GM19025 (cell line): ENCODE data around the gene BCAS3.
"Not testable (repeated sequence)": the region's sequence is repeated elsewhere in the genome, so short reads cannot be mapped to it uniquely, and the experiment has no call there.

Experiments
- ATAC-seq: cut with Tn5 transposase; IDR thresholded peaks from one replicate; pipeline ENCODE4 v1.9.1; 2021; ENCODE audit warnings: mild to moderate bottlenecking, low read depth, moderate library complexity; ENCODE audit not compliant: unreplicated experiment

Gene BCAS3

DNA sequence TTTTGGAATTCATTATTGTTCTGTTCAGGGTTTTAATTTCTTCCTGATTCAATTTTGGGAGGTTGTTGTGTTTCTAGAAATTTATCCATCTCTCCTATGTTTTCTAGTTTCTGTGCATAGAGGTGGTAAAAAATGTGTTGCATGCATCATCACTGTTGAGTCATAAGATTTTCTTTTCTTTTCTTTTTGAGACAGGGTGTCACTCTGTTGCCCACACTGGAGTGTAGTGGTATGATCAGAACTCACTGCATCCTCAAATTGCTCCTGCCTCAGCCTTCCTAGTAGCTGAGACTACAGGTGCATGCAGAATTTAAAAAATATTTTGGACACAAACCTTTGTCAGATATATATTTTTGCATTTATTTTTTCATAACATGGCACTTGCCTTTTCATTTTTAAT, 184.8 kb downstream of the BCAS3 start:
- ATAC-seq: no peak

DNA sequence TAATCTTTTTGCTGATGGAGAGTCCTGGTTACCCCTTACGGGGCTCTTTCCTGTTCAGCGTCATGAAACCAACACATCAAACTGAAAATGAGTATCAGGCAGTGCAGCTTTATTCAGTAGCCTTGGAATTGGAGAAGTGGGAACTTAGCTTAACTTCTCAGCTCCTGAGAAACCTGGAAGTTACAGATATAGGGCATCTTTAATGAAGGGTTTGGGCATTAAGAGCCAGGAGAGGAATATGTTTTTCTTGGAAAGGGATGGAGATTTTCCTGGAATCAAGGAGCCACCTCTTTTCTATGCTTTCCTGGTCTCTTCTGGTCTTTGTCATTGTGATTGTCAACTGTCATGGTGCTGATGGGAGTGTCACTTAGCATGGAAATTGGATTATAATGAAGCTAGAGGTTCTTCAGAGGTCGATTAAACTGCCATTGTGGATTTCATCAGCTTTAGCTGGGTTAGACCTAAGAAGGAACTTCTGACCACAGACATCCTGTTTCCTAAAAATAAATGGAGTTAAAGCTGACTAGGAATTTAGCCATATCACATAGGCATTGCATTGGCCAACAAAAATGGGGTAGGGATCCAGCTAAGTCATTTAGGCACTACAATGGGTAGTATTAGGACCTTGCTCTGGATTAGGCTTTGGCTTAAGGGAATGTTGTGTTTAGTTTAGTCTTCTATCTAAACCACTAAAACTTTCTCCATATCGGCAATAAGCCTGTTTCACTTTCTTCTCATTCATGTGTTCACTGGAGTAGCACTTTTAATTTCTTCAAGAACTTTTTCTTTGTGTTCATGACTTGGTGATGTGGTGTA, 186.4 kb downstream of the BCAS3 start:
- no peak for ATAC-seq

DNA sequence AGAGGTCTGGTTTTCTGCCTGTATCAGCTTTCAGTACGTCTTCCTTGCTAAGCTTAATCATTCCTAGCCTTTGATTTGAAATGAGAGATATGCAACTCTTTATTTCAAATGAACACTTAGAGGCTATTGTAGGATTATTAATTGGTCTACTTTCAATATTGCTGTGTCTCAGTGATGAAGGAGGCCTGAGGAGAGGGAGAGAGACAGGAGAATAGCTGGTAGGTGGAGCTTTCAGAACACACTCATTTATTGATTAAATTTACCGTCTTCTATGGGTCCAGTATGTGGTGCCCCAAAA, 187.0 kb downstream of the BCAS3 start:
- no peak for ATAC-seq

- no peak for ATAC-seq
Measured at GRCh38 chr17:60874772-60875171, 197.1 kb downstream of the BCAS3 start.

DNA sequence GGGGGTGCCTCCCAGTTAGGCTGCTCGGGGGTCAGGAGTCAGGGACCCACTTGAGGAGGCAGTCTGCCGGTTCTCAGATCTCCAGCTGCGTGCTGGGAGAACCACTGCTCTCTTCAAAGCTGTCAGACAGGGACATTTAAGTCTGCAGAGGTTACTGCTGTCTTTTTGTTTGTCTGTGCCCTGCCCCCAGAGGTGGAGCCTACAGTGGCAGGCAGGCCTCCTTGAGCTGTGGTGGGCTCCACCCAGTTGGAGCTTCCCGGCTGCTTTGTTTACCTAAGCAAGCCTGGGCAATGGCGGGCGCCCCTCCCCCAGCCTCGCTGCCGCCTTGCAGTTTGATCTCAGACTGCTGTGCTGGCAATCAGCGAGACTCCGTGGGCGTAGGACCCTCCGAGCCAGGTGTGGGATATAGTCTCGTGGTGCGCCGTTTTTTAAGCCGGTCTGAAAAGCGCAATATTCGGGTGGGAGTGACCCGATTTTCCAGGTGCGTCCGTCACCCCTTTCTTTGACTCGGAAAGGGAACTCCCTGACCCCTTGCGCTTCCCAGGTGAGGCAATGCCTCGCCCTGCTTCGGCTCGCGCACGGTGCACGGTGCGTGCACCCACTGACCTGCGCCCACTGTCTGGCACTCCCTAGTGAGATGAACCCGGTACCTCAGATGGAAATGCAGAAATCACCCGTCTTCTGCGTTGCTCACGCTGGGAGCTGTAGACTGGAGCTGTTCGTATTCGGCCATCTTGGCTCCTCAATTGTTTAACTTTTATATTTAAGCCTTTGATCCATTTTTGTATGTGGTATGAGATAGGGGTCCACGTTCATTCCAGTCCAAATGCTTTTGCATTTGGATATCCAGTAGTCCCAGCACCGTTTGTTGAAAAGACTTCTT, 209.3 kb downstream of the BCAS3 start:
- not testable (repeated sequence) for ATAC-seq

DNA sequence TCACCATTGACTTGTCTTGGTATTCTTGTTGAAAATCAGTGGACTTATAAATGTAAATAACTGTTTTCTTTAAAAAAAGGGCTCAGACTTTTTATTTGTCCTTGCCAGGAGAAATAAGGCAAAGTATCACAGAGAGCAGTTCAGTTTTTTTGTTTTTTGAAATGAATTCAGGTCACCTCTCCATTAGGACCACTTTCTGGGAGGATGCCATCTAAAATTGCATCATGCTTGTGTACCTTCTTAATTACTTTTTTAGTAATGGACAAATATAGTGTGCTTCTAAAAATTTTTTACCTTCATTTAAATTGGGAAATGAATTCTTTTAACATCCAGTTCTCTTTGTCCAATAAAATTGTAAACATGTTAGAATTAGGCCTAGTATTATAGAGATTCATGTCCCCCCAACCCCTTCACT, 210.0 kb downstream of the BCAS3 start:
- ATAC-seq: no peak

DNA sequence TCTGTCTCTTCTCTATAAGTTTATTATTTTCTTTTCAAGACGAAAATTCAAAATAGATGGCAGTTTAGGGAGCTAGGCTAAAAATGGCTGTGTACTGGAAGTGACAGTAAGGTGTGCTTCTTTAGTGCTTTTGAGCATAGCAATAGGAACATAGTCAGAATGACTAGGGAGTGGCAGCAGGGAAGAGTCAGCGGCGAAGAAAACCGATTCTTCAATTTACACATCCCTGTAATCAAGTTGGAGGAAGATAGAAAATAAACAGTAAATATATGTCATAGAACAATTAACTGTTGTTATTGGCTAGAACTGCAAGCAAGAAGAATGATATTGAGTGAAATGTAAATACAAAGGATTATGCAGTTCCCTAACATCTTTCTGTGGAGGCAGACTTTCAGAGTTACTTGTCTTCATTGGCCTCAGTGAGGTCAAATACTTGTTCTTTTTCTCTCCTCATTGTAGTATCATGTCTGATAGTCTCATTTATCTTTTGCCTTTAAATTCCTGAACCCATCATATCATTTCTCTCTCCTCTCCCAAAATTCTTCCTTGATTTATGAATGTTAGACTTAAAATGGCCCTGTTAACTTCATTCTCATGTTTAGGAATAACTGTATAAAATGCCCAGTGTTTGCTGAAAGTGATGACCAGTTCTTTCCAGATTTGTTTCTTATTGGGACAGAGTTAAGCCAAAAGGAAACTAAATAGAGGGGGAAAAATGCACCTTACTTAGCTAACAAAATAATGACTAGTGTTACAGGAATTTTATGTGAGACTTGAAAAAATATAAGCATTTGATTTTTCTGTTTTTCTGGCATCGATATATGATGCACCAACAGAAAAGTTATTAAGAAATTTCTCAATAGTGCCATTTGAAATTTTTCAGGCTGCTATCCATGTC, 211.4 kb downstream of the BCAS3 start:
- no peak for ATAC-seq

DNA sequence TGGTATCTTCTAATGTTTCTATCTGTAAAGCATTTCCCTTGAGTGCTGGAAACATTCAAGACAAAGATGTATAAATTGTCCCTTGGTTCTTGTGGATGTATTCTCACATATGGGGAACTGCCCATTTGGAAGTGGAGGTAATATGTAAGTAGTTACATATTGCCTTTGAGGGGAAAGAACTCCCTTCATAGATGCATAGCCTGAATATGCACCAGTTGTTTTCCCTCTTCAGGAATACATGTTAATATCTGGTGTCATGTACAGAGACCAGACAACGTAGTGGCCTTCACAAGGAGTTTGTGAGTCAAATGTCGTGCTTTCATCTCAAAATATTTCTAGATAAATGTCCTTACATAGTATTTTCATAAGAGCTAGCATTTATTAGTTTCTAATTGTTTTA, 213.5 kb downstream of the BCAS3 start:
- ATAC-seq: no peak

DNA sequence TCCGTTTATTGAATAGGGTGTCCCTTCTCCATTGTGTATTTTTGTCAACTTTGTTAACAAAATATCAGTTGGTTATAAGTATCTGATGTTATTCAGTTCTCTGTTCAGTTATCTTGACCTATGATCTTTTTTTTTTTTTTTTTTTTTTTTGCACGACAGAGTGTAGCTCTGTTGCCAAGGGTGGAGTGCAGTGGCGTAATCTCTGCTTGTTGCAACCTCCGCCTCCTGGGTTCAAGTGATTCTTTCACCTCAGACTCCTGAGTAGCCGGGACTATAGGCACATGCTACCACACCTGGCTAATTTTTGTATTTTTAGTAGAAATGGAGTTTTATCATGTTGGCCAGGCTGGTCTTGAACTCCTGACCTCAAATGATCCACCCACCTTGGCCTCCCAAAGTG, 215.8 kb downstream of the BCAS3 start:
- ATAC-seq: no peak

DNA sequence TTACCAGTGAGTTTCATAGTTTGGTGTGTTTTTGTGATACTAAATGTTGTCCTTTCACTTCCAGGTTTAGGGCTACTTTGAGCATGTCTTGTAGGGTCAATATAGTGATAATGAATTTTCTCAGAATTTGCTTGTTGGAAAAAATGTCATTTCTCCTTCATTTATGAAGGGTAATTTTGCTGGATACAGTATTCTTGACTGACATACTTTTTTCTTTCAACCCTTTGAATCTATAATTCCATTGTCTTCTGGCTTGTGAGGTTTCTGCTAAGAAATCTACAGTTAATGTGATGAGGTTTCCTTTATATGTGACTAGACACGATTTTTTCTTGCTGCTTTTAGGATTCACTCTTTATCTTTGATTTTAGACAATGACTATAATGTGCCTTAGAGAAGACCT, 219.3 kb downstream of the BCAS3 start:
- ATAC-seq: no peak

DNA sequence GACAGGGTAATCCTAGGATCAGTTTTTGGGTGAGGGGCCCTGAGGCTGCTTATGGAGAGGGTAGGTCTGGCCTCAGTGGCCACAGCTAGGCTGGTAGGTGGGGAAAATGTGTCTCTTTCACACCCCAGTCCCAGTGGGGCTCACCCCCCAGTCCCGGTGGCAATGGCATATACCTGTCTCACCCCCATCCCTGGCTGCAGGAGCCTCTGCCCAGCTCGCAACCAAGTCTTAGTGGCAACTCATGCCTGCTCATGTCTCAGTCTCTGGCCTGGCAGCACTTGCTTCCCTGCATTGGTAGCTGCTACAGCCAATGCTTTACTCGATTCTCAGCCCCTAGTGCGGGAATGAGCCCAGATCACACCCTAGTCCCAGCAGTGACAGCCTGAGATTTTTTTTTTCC, 221.5 kb downstream of the BCAS3 start:
- ATAC-seq: no peak

GRCh38 chr17:60900688-60901087, 223.0 kb downstream of the BCAS3 start:
- ATAC-seq: no peak

- no peak for ATAC-seq
Measured at GRCh38 chr17:60901242-60901641, 223.6 kb downstream of the BCAS3 start.

DNA sequence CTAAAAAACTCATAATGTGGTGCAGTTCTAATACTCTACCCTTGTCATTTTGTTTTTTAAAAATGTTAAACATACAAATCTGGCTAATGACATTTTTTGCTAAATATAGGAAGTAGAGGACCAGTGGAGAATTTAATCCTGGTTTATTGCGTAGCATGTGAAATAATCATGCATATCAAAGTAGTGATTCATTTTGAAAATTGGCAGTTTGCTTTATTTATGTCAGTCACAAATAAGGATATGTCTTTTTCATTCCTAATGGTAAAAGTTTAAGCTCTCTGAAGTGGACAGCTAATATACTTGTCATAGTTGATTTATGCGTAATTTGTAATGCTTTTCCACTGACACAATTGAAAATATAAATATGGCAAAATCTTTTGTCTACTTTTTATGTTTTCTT, 224.2 kb downstream of the BCAS3 start:
- no peak for ATAC-seq

- ATAC-seq: no peak
Measured at GRCh38 chr17:60902399-60902798, 224.7 kb downstream of the BCAS3 start.

DNA sequence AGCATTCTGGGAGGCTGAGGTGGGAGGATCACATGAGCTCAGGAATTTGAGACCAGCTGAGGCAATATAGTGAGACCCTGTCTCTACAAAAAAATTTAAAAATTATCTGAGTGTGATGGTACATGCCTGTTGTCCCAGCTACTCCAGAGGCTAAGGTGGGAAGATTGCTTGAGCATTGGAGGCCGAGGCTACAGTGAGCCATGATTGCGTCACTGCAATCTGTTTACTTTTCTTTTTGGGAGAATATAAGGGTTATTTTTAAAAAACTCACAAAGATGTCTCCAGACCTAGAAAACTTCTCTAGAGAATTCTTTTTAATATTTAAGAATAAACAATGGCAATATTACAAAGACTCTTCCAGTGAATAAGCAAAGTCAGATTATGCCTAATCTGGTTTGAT, 226.9 kb downstream of the BCAS3 start:
- ATAC-seq: no peak

GRCh38 chr17:60905709-60906108, 228.1 kb downstream of the BCAS3 start:
- ATAC-seq: no peak

- no peak for ATAC-seq
Measured at GRCh38 chr17:60908324-60908723, 230.7 kb downstream of the BCAS3 start.

DNA sequence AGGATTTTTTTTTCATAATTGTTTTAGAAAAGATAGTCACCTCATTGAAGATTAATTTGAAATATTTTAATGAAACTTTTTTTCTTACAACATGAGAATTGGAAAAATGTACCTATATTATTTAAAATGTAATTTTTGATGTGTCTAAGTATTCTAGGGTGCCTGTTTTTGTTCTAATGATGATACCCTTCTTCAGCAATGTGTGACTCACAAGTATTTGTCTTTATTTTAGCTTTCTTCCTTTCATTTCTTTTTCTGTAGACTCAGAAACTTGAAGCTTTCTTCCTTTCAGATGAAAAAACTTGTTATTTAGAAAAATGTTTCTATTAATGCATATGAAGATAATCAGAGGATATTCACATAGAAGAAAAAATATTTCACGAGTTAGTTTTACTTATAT, 231.8 kb downstream of the BCAS3 start:
- no peak for ATAC-seq

GRCh38 chr17:60910415-60910814, 232.8 kb downstream of the BCAS3 start:
- ATAC-seq: no peak

- no peak for ATAC-seq
Measured at GRCh38 chr17:60914078-60914477, 236.4 kb downstream of the BCAS3 start.
